ENCODE data around the gene TMED4. TPM values are rescaled to one million over a fixed set of nuclear protein-coding genes. Genes with fewer than 3 reads are reported as not detected.

The TMED4 gene
- polyA plus RNA-seq, 1 of the 3 experiments (the other 2 are of a cell fraction) = 145 TPM

GRCh38 chr7:44583146-44583865 lies 1.3 kb upstream of the TMED4 start:
- peak overlapping the region; percentile 83 for H3K9ac ChIP-seq
- POLR2A ChIA-PET = interaction anchor here (0.6 to 2.3 kb wide), 10 partner anchors 8 to 566 kb away, joined by 3 to 24 read pairs (median 6); partner anchors contain the start of genes DDX56, H2AZ2, OGDH and PURB
- no peaks in the 10 kb centered on the region for H3K9me3 ChIP-seq
- peaks cover 35% of the 10 kb centered on the region for H3K79me2 ChIP-seq (ENCODE audit: insufficient read depth)
- H2AFZ ChIP-seq (ENCODE audit: low read depth) = peak overlapping the region; percentile 90; the same call in 1 of the 2 replicates
- peaks cover 12% of the 10 kb centered on the region for H3F3A ChIP-seq (replicated peaks; ENCODE audit: insufficient read depth)
- TF ChIP-seq NRF1 (IDR thresholded peaks at IDR 0.05; ENCODE audit: low read depth, low read length) (no peak), MEF2A (IDR thresholded peaks at IDR 0.05; ENCODE audit: borderline replicate concordance, low read depth) (no peak), MAX (IDR thresholded peaks at IDR 0.05; ENCODE audit: low read depth) (no peak), JUND (IDR thresholded peaks at IDR 0.05) (no peak), EZH2phosphoT487 (IDR thresholded peaks at IDR 0.05; ENCODE audit: borderline replicate concordance, low read depth) (no peak), RCOR1 (IDR thresholded peaks at IDR 0.05; ENCODE audit: low read length) (no peak), YY1 (IDR thresholded peaks at IDR 0.05; ENCODE audit: low read depth) (no peak), TAF1 (IDR thresholded peaks at IDR 0.05; ENCODE audit: borderline replicate concordance, low read depth, low read length) (no peak), GABPA (IDR thresholded peaks at IDR 0.05; ENCODE audit: low read depth) (no peak), FOXM1 (IDR thresholded peaks at IDR 0.05; ENCODE audit: low read depth) (no peak), USF2 (IDR thresholded peaks at IDR 0.05; ENCODE audit: borderline replicate concordance, low read depth, low read length) (no peak), TCF12 (IDR thresholded peaks at IDR 0.05) (no peak)
- H3K4me3 ChIP-seq (ENCODE audit: low read depth in 2 of 2, low read length in 1 of 2) = peak overlapping the region; percentile 82 to 95
- CTCF ChIA-PET = interaction anchor here (0.7 to 12.5 kb wide), 12 partner anchors 9 to 553 kb away, joined by 3 to 98 read pairs (median 4); partner anchors contain the start of gene OGDH
- no peaks in the 10 kb centered on the region for H3K9me2 ChIP-seq
- peaks cover 5 to 15% of the 10 kb centered on the region in 2 experiments; a peak in 2 of 4 replicates for H3K4me1 ChIP-seq (ENCODE audit: control insufficient read depth in 1 of 2, insufficient read depth in 2 of 2, low read depth in 1 of 2, low read length in 1 of 2)
- no peaks in the 10 kb centered on the region for H3K27me3 ChIP-seq (ENCODE audit: insufficient read depth)
- peak overlapping the region; percentile 97 for H3K4me2 ChIP-seq
- H4K20me1 ChIP-seq (ENCODE audit: insufficient read depth) = no peaks in the 10 kb centered on the region
- H3K36me3 ChIP-seq (replicated peaks in 1 of 2; ENCODE audit: control insufficient read depth in 1 of 2, insufficient read depth in 2 of 2, low read length in 1 of 2) = peaks cover 16 to 23% of the 10 kb centered on the region in 2 experiments
- DNase-seq = no peak
- 96% methylated on average over 13 of the region's 13 CpGs for WGBS (ENCODE audit: low lambda C conversion rate)
- peak overlapping the region; percentile 90 to 94; a peak in 2 of 4 replicates for H3K27ac ChIP-seq (ENCODE audit: low read depth in 2 of 2, low read length in 1 of 2)

GRCh38 chr7:44580945-44581878 lies 819 bp downstream of the TMED4 start:
- H3K27ac ChIP-seq (ENCODE audit: low read depth in 2 of 2, low read length in 1 of 2) = peak overlapping the region; percentile 44 to 85; a peak in 3 of 4 replicates
- H3K4me3 ChIP-seq (ENCODE audit: low read depth in 2 of 2, low read length in 1 of 2) = peak overlapping the region; percentile 82 to 95
- no peaks in the 10 kb centered on the region for H3K9me2 ChIP-seq
- TF ChIP-seq USF2 (IDR thresholded peaks at IDR 0.05; ENCODE audit: borderline replicate concordance, low read depth, low read length) (no peak), CTCF (IDR thresholded peaks at IDR 0.05) (no peak), MXI1 (IDR thresholded peaks at IDR 0.05; ENCODE audit: low read depth, low read length) (no peak; the same call in 1 of the 2 replicates)
- H3K79me2 ChIP-seq (ENCODE audit: insufficient read depth) = peaks cover 42% of the 10 kb centered on the region
- H2AFZ ChIP-seq (ENCODE audit: low read depth) = peak overlapping the region; percentile 70; the same call in 1 of the 2 replicates
- ChIA-PET POLR2A (interaction anchor here (0.9 to 2.3 kb wide), 9 partner anchors 8 to 391 kb away, joined by 3 to 24 read pairs (median 6); partner anchors contain the start of genes DDX56, H2AZ2, OGDH and PURB), CTCF (interaction anchor here (1.2 to 12.5 kb wide), 8 partner anchors 9 to 341 kb away, joined by 3 to 98 read pairs (median 6); partner anchors contain the start of gene OGDH)
- WGBS (ENCODE audit: low lambda C conversion rate) = 18% methylated on average over 25 of the region's 30 CpGs
- H3K9me3 ChIP-seq = no peaks in the 10 kb centered on the region
- no peaks in the 10 kb centered on the region for H4K20me1 ChIP-seq (ENCODE audit: insufficient read depth)
- peak overlapping the region; percentile 97 for H3K4me2 ChIP-seq
- no peaks in the 10 kb centered on the region for H3K27me3 ChIP-seq (ENCODE audit: insufficient read depth)
- peaks cover 5 to 15% of the 10 kb centered on the region in 2 experiments; a peak in 2 of 4 replicates for H3K4me1 ChIP-seq (ENCODE audit: control insufficient read depth in 1 of 2, insufficient read depth in 2 of 2, low read depth in 1 of 2, low read length in 1 of 2)
- DNase-seq = no peak
- H3F3A ChIP-seq (replicated peaks; ENCODE audit: insufficient read depth) = peaks cover 21% of the 10 kb centered on the region
- peaks cover 22 to 31% of the 10 kb centered on the region in 2 experiments for H3K36me3 ChIP-seq (replicated peaks in 1 of 2; ENCODE audit: control insufficient read depth in 1 of 2, insufficient read depth in 2 of 2, low read length in 1 of 2)
- peak overlapping the region; percentile 81 for H3K9ac ChIP-seq

Data from SK-N-SH (cell line).